Measurements from ENCODE around the gene CEP112.

GRCh38 chr17:65885541-65886312, 306.2 kb downstream of the CEP112 start:
- TF ChIP-seq FOXK2 (IDR thresholded peaks at IDR 0.05) (no peak), HDGF (IDR thresholded peaks at IDR 0.05; ENCODE audit: borderline replicate concordance) (no peak), SP1 (IDR thresholded peaks at IDR 0.05) (no peak), L3MBTL2 (conservative IDR thresholded peaks at IDR 0.05) (no peak), FOXM1 (IDR thresholded peaks at IDR 0.05; ENCODE audit: borderline replicate concordance) (no peak), CTBP1 (IDR thresholded peaks at IDR 0.05; ENCODE audit: borderline replicate concordance) (no peak), BHLHE40 (IDR thresholded peaks at IDR 0.05; ENCODE audit: borderline replicate concordance) (no peak), NFRKB (IDR thresholded peaks at IDR 0.05) (no peak), SUZ12 (IDR thresholded peaks at IDR 0.05) (no peak), ARNT (IDR thresholded peaks at IDR 0.05) (no peak), FOXA1 (IDR thresholded peaks at IDR 0.05) (no peak), ZNF384 (IDR thresholded peaks at IDR 0.05) (no peak)

All from HEK293T (cell line).